ENCODE results near the gene GRIK3. TPM values are rescaled to one million over a fixed set of nuclear protein-coding genes. Genes with fewer than 3 reads are reported as not detected.

GRIK3 gene
- total and polyA plus RNA-seq, 2 of the 8 experiments (the other 6 are each of a cell fraction or from before 2014, with no cell fraction given) = 2.1 to 3.4 TPM

- TF ChIP-seq PHF8 (conservative IDR thresholded peaks at IDR 0.05; ENCODE audit: low read depth, low read length) (no peak), FOSL1 (IDR thresholded peaks at IDR 0.05; ENCODE audit: insufficient read depth, low read depth, low read length) (no peak), ZNF274 (IDR thresholded peaks at IDR 0.05; ENCODE audit: borderline replicate concordance, extremely low read depth, low read length) (no peak)
Measured at GRCh38 chr1:37073854-37074379, 39.6 kb upstream of the GRIK3 start (continued).
